ENCODE data around the gene TSPAN13. TPM values are rescaled to one million over a fixed set of nuclear protein-coding genes. Genes with fewer than 3 reads are reported as not detected.
"Not testable (repeated sequence)": the region's sequence is repeated elsewhere in the genome, so short reads cannot be mapped to it uniquely, and the experiment has no call there.

Gene TSPAN13
- total and polyA plus RNA-seq, 10 donors = 30.1 to 53.0 (median 46.9) TPM

GRCh38 chr7:16765436-16765859, 11.9 kb downstream of the TSPAN13 start:
- TF ChIP-seq POLR2AphosphoS5 (IDR thresholded peaks at IDR 0.05) (no peak), POLR2A (IDR thresholded peaks at IDR 0.05) (no peak), CTCF (IDR thresholded peaks at IDR 0.05 in 8 of 11, conservative IDR thresholded peaks at IDR 0.05 in 3 of 11) (no peak)
- Histone ChIP-seq H3K27ac (no peak overlapping the region), H3K36me3 (no peaks in the 10 kb centered on the region), H3K9me3 (peaks cover 0 to 4% (median 0%) of the 10 kb centered on the region in 8 donors), H3K4me1 (peaks cover 0 to 23% (median 0%) of the 10 kb centered on the region in 6 donors), H3K4me3 (no peak overlapping the region), H3K27me3 (replicated peaks in 1 of 7) (peaks cover 0 to 4% (median 0%) of the 10 kb centered on the region in 7 donors)
- WGBS, 5 donors = 61 to 86% (median 74%) methylated on average over 2 of the region's 2 CpGs
- DNase-seq = no peak
- intact Hi-C loops (cut with DNase I; ENCODE audit: low total_unique reads) = no loop called here

- intact Hi-C loops (cut with DNase I; ENCODE audit: low total_unique reads); H3K36me3 ChIP-seq: not testable (repeated sequence)
Measured at GRCh38 chr7:16769994-16770393, 16.4 kb downstream of the TSPAN13 start.

GRCh38 chr7:16770657-16771329, 17.2 kb downstream of the TSPAN13 start:
- H3K4me1 ChIP-seq = peaks cover 3 to 22% (median 10%) of the 10 kb centered on the region in 6 donors
- H3K27me3 ChIP-seq (replicated peaks in 1 of 7) = peaks cover 0 to 12% (median 0%) of the 10 kb centered on the region in 7 donors
- peaks cover 0 to 4% (median 0%) of the 10 kb centered on the region in 8 donors for H3K9me3 ChIP-seq
- no peaks in the 10 kb centered on the region for H3K36me3 ChIP-seq
- intact Hi-C loops (cut with DNase I; ENCODE audit: low total_unique reads) = no loop called here
- DNase-seq = no peak
- TF ChIP-seq CTCF (IDR thresholded peaks at IDR 0.05 in 8 of 11, conservative IDR thresholded peaks at IDR 0.05 in 3 of 11) (no peak), POLR2AphosphoS5 (IDR thresholded peaks at IDR 0.05) (no peak), POLR2A (IDR thresholded peaks at IDR 0.05) (no peak)
- 64 to 78% (median 71%) methylated on average over 6 of the region's 6 CpGs for WGBS, 5 donors
- no peak overlapping the region for H3K4me3 ChIP-seq
- no peak overlapping the region for H3K27ac ChIP-seq

More at GRCh38 chr7:16769994-16770393, 16.4 kb downstream of the TSPAN13 start:
- not testable (repeated sequence) for H3K9me3 ChIP-seq, DNase-seq, H3K4me3 ChIP-seq, H3K27ac ChIP-seq
- H3K27me3 ChIP-seq (replicated peaks in 1 of 7) = peaks cover 0 to 12% (median 0%) of the 10 kb centered on the region in 7 donors
- peaks cover 3 to 29% (median 11%) of the 10 kb centered on the region in 6 donors for H3K4me1 ChIP-seq
- 93 to 98% (median 97%) methylated on average over 3 of the region's 3 CpGs for WGBS, 5 donors

- no peaks in the 10 kb centered on the region for H3K36me3 ChIP-seq
- H3K4me3 ChIP-seq = no peak overlapping the region
- TF ChIP-seq POLR2A (IDR thresholded peaks at IDR 0.05) (no peak), CTCF (IDR thresholded peaks at IDR 0.05 in 8 of 11, conservative IDR thresholded peaks at IDR 0.05 in 3 of 11) (no peak), POLR2AphosphoS5 (IDR thresholded peaks at IDR 0.05) (no peak)
- WGBS, 5 donors = 75 to 83% (median 79%) methylated on average over 2 of the region's 2 CpGs
- no peak overlapping the region for H3K27ac ChIP-seq
- H3K9me3 ChIP-seq = peaks cover 0 to 3% (median 0%) of the 10 kb centered on the region in 8 donors
- peaks cover 0 to 12% (median 0%) of the 10 kb centered on the region in 7 donors for H3K27me3 ChIP-seq (replicated peaks in 1 of 7)
- no peak for DNase-seq
- intact Hi-C loops (cut with DNase I; ENCODE audit: low total_unique reads) = no loop called here
- peaks cover 3 to 28% (median 10%) of the 10 kb centered on the region in 6 donors for H3K4me1 ChIP-seq
Measured at GRCh38 chr7:16773326-16773725, 19.8 kb downstream of the TSPAN13 start.
